Panc1 (cell line): ENCODE measurements around the gene IQCH. TPM values are rescaled to one million over a fixed set of nuclear protein-coding genes. Genes with fewer than 3 reads are reported as not detected.

Experiments used
- ATAC-seq: fragments of 200-7000 bp; cut with Tn5 transposase; 2 replicates; pipeline ENCODE4 v1.9.1; 2020; ENCODE audit warnings: mild to moderate bottlenecking, moderate library complexity
- BruUV-seq: library from RNA; stranded (reverse); fragments of 400-500 nt; replicated peaks from 2 replicates; lab custom pipeline; 2021; lab: Mats Ljungman, UMichigan
- CTCF ChIA-PET: fragments of 300-600 bp; sonication (Branson Sonifier 250); formaldehyde crosslinking; loops from one replicate; lab custom pipeline; 2022; ENCODE audit warnings: antibody characterized with exemption; lab: Charles Lee
- POLR2A ChIA-PET: fragments of 300-600 bp; sonication (Branson Sonifier 250); formaldehyde crosslinking; loops from one replicate; lab custom pipeline; 2022; ENCODE audit warnings: antibody characterized with exemption; lab: Charles Lee
- DNase-seq: peaks from one replicate; pipeline ENCODE4 v3.0.0-alpha.2; 2010; ENCODE audit warnings: low read depth, low spot score
- H3K27ac ChIP-seq: 2 replicates; pipeline ENCODE4 v1.5.1; 2011; ENCODE audit warnings: mild to moderate bottlenecking, low read length, inconsistent platforms
- H3K27me3 ChIP-seq: fragments of 200-500 bp; sonication (Bioruptor generic); 2 replicates; pipeline ENCODE4 v1.6.0; 2014; ENCODE audit warnings: low read length, inconsistent platforms; ENCODE audit not compliant: control insufficient read depth, insufficient read depth
- H3K36me3 ChIP-seq: fragments of 200-500 bp; sonication (Bioruptor generic); 2 replicates; pipeline ENCODE4 v1.5.1; 2014; ENCODE audit warnings: inconsistent platforms, mild to moderate bottlenecking, low read length, moderate library complexity; ENCODE audit not compliant: control insufficient read depth, insufficient read depth
- H3K4me1 ChIP-seq: 2 replicates; pipeline ENCODE4 v1.5.1; 2011; ENCODE audit warnings: inconsistent platforms, mild to moderate bottlenecking, low read length, moderate library complexity; ENCODE audit not compliant: control insufficient read depth, insufficient read depth
- H3K4me3 ChIP-seq, 2 experiments: 2 replicates each; pipeline ENCODE4 v1.5.1; 2011 to 2012; ENCODE audit warnings: low read depth in 2 of 2, low read length in 2 of 2, mild to moderate bottlenecking in 2 of 2, inconsistent platforms in 1 of 2, moderate library complexity in 1 of 2
- H3K9me3 ChIP-seq: fragments of 200-500 bp; sonication (Bioruptor generic); 2 replicates; pipeline ENCODE4 v1.5.1; 2014; ENCODE audit warnings: low read depth, mild to moderate bottlenecking, inconsistent platforms, low read length, moderate library complexity; ENCODE audit not compliant: control insufficient read depth, insufficient read depth
- POLR2AphosphoS5 ChIP-seq: IDR thresholded peaks from 2 replicates; pipeline ENCODE4 v1.6.1; 2012; ENCODE audit warnings: mild to moderate bottlenecking, low read depth, low read length, moderate library complexity
- SIN3A ChIP-seq: IDR thresholded peaks from 2 replicates; pipeline ENCODE4 v1.6.1; 2012; ENCODE audit warnings: low read depth, mild to moderate bottlenecking, low read length, moderate library complexity, borderline replicate concordance; ENCODE audit not compliant: insufficient read depth
- TCF7L2 ChIP-seq: IDR thresholded peaks from 2 replicates; pipeline ENCODE4 v1.6.1; 2011; ENCODE audit warnings: mild to moderate bottlenecking, low read depth, low read length, inconsistent platforms
- in situ Hi-C: cut with HindIII; loops from 2 replicates; pipeline ENCODE4 v1.10.0; 2016; ENCODE audit warnings: low sequenced_read_pairs, low pct_unique_long_range_greater_than_20kb
- intact Hi-C: fragments of 100-400 bp; cut with micrococcal nuclease; formaldehyde crosslinking; loops from one replicate; pipeline ENCODE4 v1.10.0; 2022; ENCODE audit not compliant: unreplicated experiment
- total RNA-seq: library from RNA; stranded (reverse); gene quantifications from one replicate; pipeline ENCODE4 v1.2.1, GENCODE V29; 2021; ENCODE audit not compliant: unreplicated experiment
- TF ChIP-seq, protein P1 (sequence below): fragments of 450-650 bp; IDR thresholded peaks from 2 replicates; pipeline ENCODE4 v1.5.1; 2017; ENCODE audit warnings: mild to moderate bottlenecking
- TF ChIP-seq, protein P2 (sequence below), 2 experiments: IDR thresholded peaks; 2 replicates each; pipeline ENCODE4 v1.6.1; 2011 to 2012; ENCODE audit warnings: low read depth in 2 of 2, control low read depth in 1 of 2, low read length in 1 of 2, mild to moderate bottlenecking in 1 of 2, moderate library complexity in 1 of 2; ENCODE audit not compliant: insufficient read depth in 1 of 2

The IQCH gene
- total RNA-seq, 1 experiment from 2014 or later: 3.9 TPM

GRCh38 chr15:67520321-67521028, 265.9 kb downstream of the IQCH start:
- Histone ChIP-seq H3K4me1 (peaks cover 15% of the 10 kb centered on the region), H3K36me3 (no peaks in the 10 kb centered on the region; the same call in 1 of the 2 replicates), H3K4me3 (peak overlapping the region; percentile 77 to 84), H3K27ac (peak overlapping the region; percentile 81), H3K27me3 (no peaks in the 10 kb centered on the region), H3K9me3 (no peaks in the 10 kb centered on the region)
- CTCF ChIA-PET: interaction anchor here (0.7 kb wide), 1 partner anchor 26 kb away, joined by 3 read pairs; no protein-coding TSS in a partner anchor
- TSS peak; percentile 88 for BruUV-seq
- DNase-seq (no peak), ATAC-seq (peak; percentile 10)
- in situ Hi-C loops: no loop called here
- intact Hi-C loops: loop anchor here (5.0 kb wide), 1 partner anchor 317 kb away; no protein-coding TSS in a partner anchor
- POLR2A ChIA-PET: interaction anchor here (1.0 kb wide), 1 partner anchor 14 kb away, joined by 3 read pairs; no protein-coding TSS in a partner anchor
- no peak for TF ChIP-seq POLR2AphosphoS5
- TF ChIP-seq, protein P1, sequence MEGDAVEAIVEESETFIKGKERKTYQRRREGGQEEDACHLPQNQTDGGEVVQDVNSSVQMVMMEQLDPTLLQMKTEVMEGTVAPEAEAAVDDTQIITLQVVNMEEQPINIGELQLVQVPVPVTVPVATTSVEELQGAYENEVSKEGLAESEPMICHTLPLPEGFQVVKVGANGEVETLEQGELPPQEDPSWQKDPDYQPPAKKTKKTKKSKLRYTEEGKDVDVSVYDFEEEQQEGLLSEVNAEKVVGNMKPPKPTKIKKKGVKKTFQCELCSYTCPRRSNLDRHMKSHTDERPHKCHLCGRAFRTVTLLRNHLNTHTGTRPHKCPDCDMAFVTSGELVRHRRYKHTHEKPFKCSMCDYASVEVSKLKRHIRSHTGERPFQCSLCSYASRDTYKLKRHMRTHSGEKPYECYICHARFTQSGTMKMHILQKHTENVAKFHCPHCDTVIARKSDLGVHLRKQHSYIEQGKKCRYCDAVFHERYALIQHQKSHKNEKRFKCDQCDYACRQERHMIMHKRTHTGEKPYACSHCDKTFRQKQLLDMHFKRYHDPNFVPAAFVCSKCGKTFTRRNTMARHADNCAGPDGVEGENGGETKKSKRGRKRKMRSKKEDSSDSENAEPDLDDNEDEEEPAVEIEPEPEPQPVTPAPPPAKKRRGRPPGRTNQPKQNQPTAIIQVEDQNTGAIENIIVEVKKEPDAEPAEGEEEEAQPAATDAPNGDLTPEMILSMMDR: no peak
- TF ChIP-seq, protein P2, sequence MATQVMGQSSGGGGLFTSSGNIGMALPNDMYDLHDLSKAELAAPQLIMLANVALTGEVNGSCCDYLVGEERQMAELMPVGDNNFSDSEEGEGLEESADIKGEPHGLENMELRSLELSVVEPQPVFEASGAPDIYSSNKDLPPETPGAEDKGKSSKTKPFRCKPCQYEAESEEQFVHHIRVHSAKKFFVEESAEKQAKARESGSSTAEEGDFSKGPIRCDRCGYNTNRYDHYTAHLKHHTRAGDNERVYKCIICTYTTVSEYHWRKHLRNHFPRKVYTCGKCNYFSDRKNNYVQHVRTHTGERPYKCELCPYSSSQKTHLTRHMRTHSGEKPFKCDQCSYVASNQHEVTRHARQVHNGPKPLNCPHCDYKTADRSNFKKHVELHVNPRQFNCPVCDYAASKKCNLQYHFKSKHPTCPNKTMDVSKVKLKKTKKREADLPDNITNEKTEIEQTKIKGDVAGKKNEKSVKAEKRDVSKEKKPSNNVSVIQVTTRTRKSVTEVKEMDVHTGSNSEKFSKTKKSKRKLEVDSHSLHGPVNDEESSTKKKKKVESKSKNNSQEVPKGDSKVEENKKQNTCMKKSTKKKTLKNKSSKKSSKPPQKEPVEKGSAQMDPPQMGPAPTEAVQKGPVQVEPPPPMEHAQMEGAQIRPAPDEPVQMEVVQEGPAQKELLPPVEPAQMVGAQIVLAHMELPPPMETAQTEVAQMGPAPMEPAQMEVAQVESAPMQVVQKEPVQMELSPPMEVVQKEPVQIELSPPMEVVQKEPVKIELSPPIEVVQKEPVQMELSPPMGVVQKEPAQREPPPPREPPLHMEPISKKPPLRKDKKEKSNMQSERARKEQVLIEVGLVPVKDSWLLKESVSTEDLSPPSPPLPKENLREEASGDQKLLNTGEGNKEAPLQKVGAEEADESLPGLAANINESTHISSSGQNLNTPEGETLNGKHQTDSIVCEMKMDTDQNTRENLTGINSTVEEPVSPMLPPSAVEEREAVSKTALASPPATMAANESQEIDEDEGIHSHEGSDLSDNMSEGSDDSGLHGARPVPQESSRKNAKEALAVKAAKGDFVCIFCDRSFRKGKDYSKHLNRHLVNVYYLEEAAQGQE (IDR thresholded peaks at IDR 0.05; ENCODE audit: insufficient read depth in 1 of 2, low read depth in 2 of 2, low read length in 1 of 2): no peak
- no peak for TF ChIP-seq SIN3A
- TF ChIP-seq TCF7L2: no peak

- DNase-seq (no peak), ATAC-seq (peak; percentile 94)
- in situ Hi-C loops (no loop called here), intact Hi-C loops (loop anchor here (5.0 kb wide), 1 partner anchor 316 kb away; no protein-coding TSS in a partner anchor)
- ChIA-PET CTCF (no interaction called here), POLR2A (interaction anchor here (1.0 kb wide), 1 partner anchor 15 kb away, joined by 3 read pairs; no protein-coding TSS in a partner anchor)
- Histone ChIP-seq H3K9me3 (no peaks in the 10 kb centered on the region), H3K36me3 (no peaks in the 10 kb centered on the region), H3K4me1 (peaks cover 15% of the 10 kb centered on the region), H3K4me3 (peak within 1 kb of the TSS; percentile 77 to 84), H3K27me3 (no peaks in the 10 kb centered on the region), H3K27ac (peak within 1 kb of the TSS; percentile 86)
- TF ChIP-seq TCF7L2 (peak; percentile 92), POLR2AphosphoS5 (peak; percentile 64), SIN3A (peak; percentile 92; the same call in 1 of the 2 replicates)
- TF ChIP-seq, protein P2 (IDR thresholded peaks at IDR 0.05; ENCODE audit: insufficient read depth in 1 of 2, low read depth in 2 of 2, low read length in 1 of 2): no peak
- TF ChIP-seq, protein P1: peak; percentile 33
- BruUV-seq: no TSS peak
These were observed 266.6 kb downstream of the IQCH start, which contains the start of gene C15orf61 for GRCh38 chr15:67521029-67521782. C15orf61 (plus strand) TSS chr15:67521131; CDS start chr15:67521249, 118 bp downstream.
